Panc1 (cell line): ENCODE measurements around the gene INVS. TPM values are rescaled to one million over a fixed set of nuclear protein-coding genes. Genes with fewer than 3 reads are reported as not detected.

Source experiments
- ATAC-seq: fragments of 200-7000 bp; cut with Tn5 transposase; 2 replicates; pipeline ENCODE4 v1.9.1; 2020; ENCODE audit warnings: mild to moderate bottlenecking, moderate library complexity
- BruUV-seq: library from RNA; stranded (reverse); fragments of 400-500 nt; replicated peaks from 2 replicates; lab custom pipeline; 2021; lab: Mats Ljungman, UMichigan
- CTCF ChIA-PET: fragments of 300-600 bp; sonication (Branson Sonifier 250); formaldehyde crosslinking; loops from one replicate; lab custom pipeline; 2022; ENCODE audit warnings: antibody characterized with exemption; lab: Charles Lee
- POLR2A ChIA-PET: fragments of 300-600 bp; sonication (Branson Sonifier 250); formaldehyde crosslinking; loops from one replicate; lab custom pipeline; 2022; ENCODE audit warnings: antibody characterized with exemption; lab: Charles Lee
- DNase-seq: peaks from one replicate; pipeline ENCODE4 v3.0.0-alpha.2; 2010; ENCODE audit warnings: low read depth, low spot score
- H3K27ac ChIP-seq: 2 replicates; pipeline ENCODE4 v1.5.1; 2011; ENCODE audit warnings: mild to moderate bottlenecking, low read length, inconsistent platforms
- H3K27me3 ChIP-seq: fragments of 200-500 bp; sonication (Bioruptor generic); 2 replicates; pipeline ENCODE4 v1.6.0; 2014; ENCODE audit warnings: low read length, inconsistent platforms; ENCODE audit not compliant: control insufficient read depth, insufficient read depth
- H3K36me3 ChIP-seq: fragments of 200-500 bp; sonication (Bioruptor generic); 2 replicates; pipeline ENCODE4 v1.5.1; 2014; ENCODE audit warnings: inconsistent platforms, mild to moderate bottlenecking, low read length, moderate library complexity; ENCODE audit not compliant: control insufficient read depth, insufficient read depth
- H3K4me1 ChIP-seq: 2 replicates; pipeline ENCODE4 v1.5.1; 2011; ENCODE audit warnings: inconsistent platforms, mild to moderate bottlenecking, low read length, moderate library complexity; ENCODE audit not compliant: control insufficient read depth, insufficient read depth
- H3K4me3 ChIP-seq, 2 experiments: 2 replicates each; pipeline ENCODE4 v1.5.1; 2011 to 2012; ENCODE audit warnings: low read depth in 2 of 2, low read length in 2 of 2, mild to moderate bottlenecking in 2 of 2, inconsistent platforms in 1 of 2, moderate library complexity in 1 of 2
- H3K9me3 ChIP-seq: fragments of 200-500 bp; sonication (Bioruptor generic); 2 replicates; pipeline ENCODE4 v1.5.1; 2014; ENCODE audit warnings: low read depth, mild to moderate bottlenecking, inconsistent platforms, low read length, moderate library complexity; ENCODE audit not compliant: control insufficient read depth, insufficient read depth
- POLR2AphosphoS5 ChIP-seq: IDR thresholded peaks from 2 replicates; pipeline ENCODE4 v1.6.1; 2012; ENCODE audit warnings: mild to moderate bottlenecking, low read depth, low read length, moderate library complexity
- SIN3A ChIP-seq: IDR thresholded peaks from 2 replicates; pipeline ENCODE4 v1.6.1; 2012; ENCODE audit warnings: low read depth, mild to moderate bottlenecking, low read length, moderate library complexity, borderline replicate concordance; ENCODE audit not compliant: insufficient read depth
- TCF7L2 ChIP-seq: IDR thresholded peaks from 2 replicates; pipeline ENCODE4 v1.6.1; 2011; ENCODE audit warnings: mild to moderate bottlenecking, low read depth, low read length, inconsistent platforms
- in situ Hi-C: cut with HindIII; loops from 2 replicates; pipeline ENCODE4 v1.10.0; 2016; ENCODE audit warnings: low sequenced_read_pairs, low pct_unique_long_range_greater_than_20kb
- intact Hi-C: fragments of 100-400 bp; cut with micrococcal nuclease; formaldehyde crosslinking; loops from one replicate; pipeline ENCODE4 v1.10.0; 2022; ENCODE audit not compliant: unreplicated experiment
- total RNA-seq: library from RNA; stranded (reverse); gene quantifications from one replicate; pipeline ENCODE4 v1.2.1, GENCODE V29; 2021; ENCODE audit not compliant: unreplicated experiment
- TF ChIP-seq, protein P1 (sequence below): fragments of 450-650 bp; IDR thresholded peaks from 2 replicates; pipeline ENCODE4 v1.5.1; 2017; ENCODE audit warnings: mild to moderate bottlenecking
- TF ChIP-seq, protein P2 (sequence below), 2 experiments: IDR thresholded peaks; 2 replicates each; pipeline ENCODE4 v1.6.1; 2011 to 2012; ENCODE audit warnings: low read depth in 2 of 2, control low read depth in 1 of 2, low read length in 1 of 2, mild to moderate bottlenecking in 1 of 2, moderate library complexity in 1 of 2; ENCODE audit not compliant: insufficient read depth in 1 of 2

INVS gene
- total RNA-seq, 1 experiment from 2014 or later, result 8.2 TPM

- in situ Hi-C loops, result no loop called here
- no peaks in the 10 kb centered on the region for H3K36me3 ChIP-seq
- no peaks in the 10 kb centered on the region for H3K4me1 ChIP-seq
- no peak for ATAC-seq
- no peak for DNase-seq
- H3K4me3 ChIP-seq, result no peak overlapping the region
- no peak for TF ChIP-seq SIN3A
- TF ChIP-seq, protein P1, sequence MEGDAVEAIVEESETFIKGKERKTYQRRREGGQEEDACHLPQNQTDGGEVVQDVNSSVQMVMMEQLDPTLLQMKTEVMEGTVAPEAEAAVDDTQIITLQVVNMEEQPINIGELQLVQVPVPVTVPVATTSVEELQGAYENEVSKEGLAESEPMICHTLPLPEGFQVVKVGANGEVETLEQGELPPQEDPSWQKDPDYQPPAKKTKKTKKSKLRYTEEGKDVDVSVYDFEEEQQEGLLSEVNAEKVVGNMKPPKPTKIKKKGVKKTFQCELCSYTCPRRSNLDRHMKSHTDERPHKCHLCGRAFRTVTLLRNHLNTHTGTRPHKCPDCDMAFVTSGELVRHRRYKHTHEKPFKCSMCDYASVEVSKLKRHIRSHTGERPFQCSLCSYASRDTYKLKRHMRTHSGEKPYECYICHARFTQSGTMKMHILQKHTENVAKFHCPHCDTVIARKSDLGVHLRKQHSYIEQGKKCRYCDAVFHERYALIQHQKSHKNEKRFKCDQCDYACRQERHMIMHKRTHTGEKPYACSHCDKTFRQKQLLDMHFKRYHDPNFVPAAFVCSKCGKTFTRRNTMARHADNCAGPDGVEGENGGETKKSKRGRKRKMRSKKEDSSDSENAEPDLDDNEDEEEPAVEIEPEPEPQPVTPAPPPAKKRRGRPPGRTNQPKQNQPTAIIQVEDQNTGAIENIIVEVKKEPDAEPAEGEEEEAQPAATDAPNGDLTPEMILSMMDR, result peak; percentile 41; the same call in 1 of the 2 replicates
- H3K9me3 ChIP-seq, result no peaks in the 10 kb centered on the region
- intact Hi-C loops, result loop anchor here (2.0 to 10.0 kb wide), 2 partner anchors 194 to 372 kb away; no protein-coding TSS in a partner anchor
- POLR2A ChIA-PET, result no interaction called here
- CTCF ChIA-PET, result interaction anchor here (0.7 to 0.8 kb wide), 3 partner anchors 8 to 1012 kb away, joined by 3 to 7 read pairs (median 5); no protein-coding TSS in a partner anchor
- no TSS peak for BruUV-seq
- H3K27ac ChIP-seq, result no peak overlapping the region
- H3K27me3 ChIP-seq, result no peaks in the 10 kb centered on the region
Observed at GRCh38 chr9:100222674-100223073, 123.6 kb downstream of the INVS start.

GRCh38 chr9:100227636-100228035 lies 128.6 kb downstream of the INVS start:
- TF ChIP-seq, protein P1, result no peak
- TF ChIP-seq TCF7L2 (no peak), SIN3A (no peak), POLR2AphosphoS5 (no peak)
- TF ChIP-seq, protein P2, sequence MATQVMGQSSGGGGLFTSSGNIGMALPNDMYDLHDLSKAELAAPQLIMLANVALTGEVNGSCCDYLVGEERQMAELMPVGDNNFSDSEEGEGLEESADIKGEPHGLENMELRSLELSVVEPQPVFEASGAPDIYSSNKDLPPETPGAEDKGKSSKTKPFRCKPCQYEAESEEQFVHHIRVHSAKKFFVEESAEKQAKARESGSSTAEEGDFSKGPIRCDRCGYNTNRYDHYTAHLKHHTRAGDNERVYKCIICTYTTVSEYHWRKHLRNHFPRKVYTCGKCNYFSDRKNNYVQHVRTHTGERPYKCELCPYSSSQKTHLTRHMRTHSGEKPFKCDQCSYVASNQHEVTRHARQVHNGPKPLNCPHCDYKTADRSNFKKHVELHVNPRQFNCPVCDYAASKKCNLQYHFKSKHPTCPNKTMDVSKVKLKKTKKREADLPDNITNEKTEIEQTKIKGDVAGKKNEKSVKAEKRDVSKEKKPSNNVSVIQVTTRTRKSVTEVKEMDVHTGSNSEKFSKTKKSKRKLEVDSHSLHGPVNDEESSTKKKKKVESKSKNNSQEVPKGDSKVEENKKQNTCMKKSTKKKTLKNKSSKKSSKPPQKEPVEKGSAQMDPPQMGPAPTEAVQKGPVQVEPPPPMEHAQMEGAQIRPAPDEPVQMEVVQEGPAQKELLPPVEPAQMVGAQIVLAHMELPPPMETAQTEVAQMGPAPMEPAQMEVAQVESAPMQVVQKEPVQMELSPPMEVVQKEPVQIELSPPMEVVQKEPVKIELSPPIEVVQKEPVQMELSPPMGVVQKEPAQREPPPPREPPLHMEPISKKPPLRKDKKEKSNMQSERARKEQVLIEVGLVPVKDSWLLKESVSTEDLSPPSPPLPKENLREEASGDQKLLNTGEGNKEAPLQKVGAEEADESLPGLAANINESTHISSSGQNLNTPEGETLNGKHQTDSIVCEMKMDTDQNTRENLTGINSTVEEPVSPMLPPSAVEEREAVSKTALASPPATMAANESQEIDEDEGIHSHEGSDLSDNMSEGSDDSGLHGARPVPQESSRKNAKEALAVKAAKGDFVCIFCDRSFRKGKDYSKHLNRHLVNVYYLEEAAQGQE (IDR thresholded peaks at IDR 0.05; ENCODE audit: insufficient read depth in 1 of 2, low read depth in 2 of 2, low read length in 1 of 2), result no peak
- CTCF ChIA-PET, result no interaction called here
- no peaks in the 10 kb centered on the region for H3K36me3 ChIP-seq
- intact Hi-C loops, result loop anchor here (10.0 kb wide), 1 partner anchor 367 kb away; no protein-coding TSS in a partner anchor
- no TSS peak for BruUV-seq
- H3K27me3 ChIP-seq, result no peaks in the 10 kb centered on the region
- in situ Hi-C loops, result no loop called here
- H3K9me3 ChIP-seq, result no peaks in the 10 kb centered on the region
- POLR2A ChIA-PET, result no interaction called here
- no peak overlapping the region for H3K27ac ChIP-seq
- H3K4me1 ChIP-seq, result no peaks in the 10 kb centered on the region
- DNase-seq (no peak), ATAC-seq (no peak)
- no peak overlapping the region for H3K4me3 ChIP-seq
